ENCODE measurements around the gene CHST8. TPM values are rescaled to one million over a fixed set of nuclear protein-coding genes. Genes with fewer than 3 reads are reported as not detected.

The CHST8 gene
- polyA plus RNA-seq, 2 of the 4 experiments (the other 2 are of a cell fraction), result not detected

GRCh38 chr19:33627526-33627925 lies 5.8 kb downstream of the CHST8 start (continued):
- TF ChIP-seq E2F6 (IDR thresholded peaks at IDR 0.05; ENCODE audit: borderline replicate concordance, low read depth) (no peak), EHF (CRISPR knock-in tag; IDR thresholded peaks at IDR 0.05) (no peak)

- no peak overlapping the region for H3K4me2 ChIP-seq
- DNase-seq (ENCODE audit: low read depth in 1 of 2, low spot score in 1 of 2), result no peak
- 53% methylated on average over 12 of the region's 12 CpGs for WGBS (ENCODE audit: missing lambda C conversion rate)
- H3K27ac ChIP-seq, result no peak overlapping the region
- peak; percentile 28 for FAIRE-seq
- no peak overlapping the region for H3K4me3 ChIP-seq
- ATAC-seq, result peak in 1 of 2 experiments; percentile 19; a peak in 4 of 6 replicates
- TF ChIP-seq CBX2 (IDR thresholded peaks at IDR 0.05; ENCODE audit: borderline replicate concordance, low read depth) (no peak), BHLHE40 (IDR thresholded peaks at IDR 0.05; ENCODE audit: low read depth, low read length) (no peak), RNF2 (IDR thresholded peaks at IDR 0.05; ENCODE audit: borderline replicate concordance, low read depth) (no peak), ZSCAN20 (CRISPR knock-in tag; IDR thresholded peaks at IDR 0.05) (no peak), HEYL (CRISPR knock-in tag; IDR thresholded peaks at IDR 0.05) (no peak), NFE2L2 (conservative IDR thresholded peaks at IDR 0.05; ENCODE audit: low read length) (peak; percentile 51; the same call in 1 of the 2 replicates), USF2 (IDR thresholded peaks at IDR 0.05) (no peak), ZFP36 (IDR thresholded peaks at IDR 0.05; ENCODE audit: borderline replicate concordance, partially characterized antibody) (peak; percentile 52), RCOR1 (IDR thresholded peaks at IDR 0.05; ENCODE audit: low read depth, low read length) (no peak)
- TF ChIP-seq, protein P1, sequence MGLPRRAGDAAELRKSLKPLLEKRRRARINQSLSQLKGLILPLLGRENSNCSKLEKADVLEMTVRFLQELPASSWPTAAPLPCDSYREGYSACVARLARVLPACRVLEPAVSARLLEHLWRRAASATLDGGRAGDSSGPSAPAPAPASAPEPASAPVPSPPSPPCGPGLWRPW (IDR thresholded peaks at IDR 0.05), result no peak
- TF ChIP-seq, protein P2, sequence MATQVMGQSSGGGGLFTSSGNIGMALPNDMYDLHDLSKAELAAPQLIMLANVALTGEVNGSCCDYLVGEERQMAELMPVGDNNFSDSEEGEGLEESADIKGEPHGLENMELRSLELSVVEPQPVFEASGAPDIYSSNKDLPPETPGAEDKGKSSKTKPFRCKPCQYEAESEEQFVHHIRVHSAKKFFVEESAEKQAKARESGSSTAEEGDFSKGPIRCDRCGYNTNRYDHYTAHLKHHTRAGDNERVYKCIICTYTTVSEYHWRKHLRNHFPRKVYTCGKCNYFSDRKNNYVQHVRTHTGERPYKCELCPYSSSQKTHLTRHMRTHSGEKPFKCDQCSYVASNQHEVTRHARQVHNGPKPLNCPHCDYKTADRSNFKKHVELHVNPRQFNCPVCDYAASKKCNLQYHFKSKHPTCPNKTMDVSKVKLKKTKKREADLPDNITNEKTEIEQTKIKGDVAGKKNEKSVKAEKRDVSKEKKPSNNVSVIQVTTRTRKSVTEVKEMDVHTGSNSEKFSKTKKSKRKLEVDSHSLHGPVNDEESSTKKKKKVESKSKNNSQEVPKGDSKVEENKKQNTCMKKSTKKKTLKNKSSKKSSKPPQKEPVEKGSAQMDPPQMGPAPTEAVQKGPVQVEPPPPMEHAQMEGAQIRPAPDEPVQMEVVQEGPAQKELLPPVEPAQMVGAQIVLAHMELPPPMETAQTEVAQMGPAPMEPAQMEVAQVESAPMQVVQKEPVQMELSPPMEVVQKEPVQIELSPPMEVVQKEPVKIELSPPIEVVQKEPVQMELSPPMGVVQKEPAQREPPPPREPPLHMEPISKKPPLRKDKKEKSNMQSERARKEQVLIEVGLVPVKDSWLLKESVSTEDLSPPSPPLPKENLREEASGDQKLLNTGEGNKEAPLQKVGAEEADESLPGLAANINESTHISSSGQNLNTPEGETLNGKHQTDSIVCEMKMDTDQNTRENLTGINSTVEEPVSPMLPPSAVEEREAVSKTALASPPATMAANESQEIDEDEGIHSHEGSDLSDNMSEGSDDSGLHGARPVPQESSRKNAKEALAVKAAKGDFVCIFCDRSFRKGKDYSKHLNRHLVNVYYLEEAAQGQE (IDR thresholded peaks at IDR 0.05), result no peak
- TF ChIP-seq, protein P3, sequence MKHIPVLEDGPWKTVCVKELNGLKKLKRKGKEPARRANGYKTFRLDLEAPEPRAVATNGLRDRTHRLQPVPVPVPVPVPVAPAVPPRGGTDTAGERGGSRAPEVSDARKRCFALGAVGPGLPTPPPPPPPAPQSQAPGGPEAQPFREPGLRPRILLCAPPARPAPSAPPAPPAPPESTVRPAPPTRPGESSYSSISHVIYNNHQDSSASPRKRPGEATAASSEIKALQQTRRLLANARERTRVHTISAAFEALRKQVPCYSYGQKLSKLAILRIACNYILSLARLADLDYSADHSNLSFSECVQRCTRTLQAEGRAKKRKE (CRISPR knock-in tag; IDR thresholded peaks at IDR 0.05; ENCODE audit: low read depth), result no peak
- H3K4me1 ChIP-seq, result no peaks in the 10 kb centered on the region
- CTCF ChIA-PET, result interaction anchor here (1.9 kb wide), 1 partner anchor 143 kb away, joined by 7 read pairs; no protein-coding TSS in a partner anchor
- POLR2A ChIA-PET, result no interaction called here
- H3K9me3 ChIP-seq, result no peaks in the 10 kb centered on the region
Measured at GRCh38 chr19:33627962-33628839, 6.4 kb downstream of the CHST8 start.
